GM18526 (cell line): Measurements from ENCODE around the gene NUP93.

Experiments
- POLR2A ChIP-seq: IDR thresholded peaks from 3 replicates; pipeline ENCODE4 v1.6.1; 2011; ENCODE audit not compliant: insufficient read length; ENCODE audit errors: extremely low read depth

Gene NUP93

DNA sequence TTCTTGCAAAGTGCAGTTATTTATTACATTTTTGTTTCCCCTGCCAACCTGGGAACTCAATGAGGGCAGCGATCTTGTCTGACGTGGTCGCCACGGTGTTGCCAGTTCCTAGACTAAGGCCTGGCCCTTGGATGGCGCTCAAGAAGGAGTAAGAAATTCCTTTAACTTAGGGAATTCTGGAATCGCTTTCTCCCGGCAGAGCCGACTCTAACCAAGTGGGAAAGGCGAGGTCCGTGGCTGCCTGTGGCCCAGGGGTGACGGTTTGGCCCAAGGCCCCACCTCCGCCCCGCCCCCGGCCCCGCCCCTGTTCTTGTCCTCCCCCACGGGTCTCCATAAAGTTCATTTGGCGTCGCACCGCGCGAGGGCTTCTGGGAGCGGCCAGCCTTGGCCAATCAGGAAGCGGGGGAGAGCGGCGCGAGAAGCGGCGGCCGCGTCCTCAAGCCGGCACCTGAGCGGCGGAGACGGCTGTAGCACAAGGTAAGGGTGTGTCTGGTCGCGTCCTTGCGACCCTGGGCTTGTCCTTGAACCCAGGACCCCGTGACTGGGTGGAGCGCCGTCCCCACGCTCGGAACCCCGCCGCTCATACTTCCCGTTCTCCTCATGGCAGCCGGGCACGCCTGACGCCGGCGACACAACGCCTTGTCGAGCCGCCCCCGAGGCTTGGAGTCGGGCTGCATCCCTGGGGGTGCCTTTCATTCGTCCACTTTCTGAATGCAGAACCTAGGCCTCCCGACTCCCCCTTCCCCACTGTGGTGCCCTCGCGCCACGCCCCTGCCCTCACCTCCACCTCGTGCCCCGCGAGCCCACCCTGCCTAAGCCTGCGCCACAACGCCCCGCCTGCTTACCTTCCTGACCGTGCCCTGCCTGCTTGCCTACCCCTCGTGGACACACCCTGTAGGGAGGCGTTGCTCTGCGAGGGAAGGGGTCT lies at the start of gene NUP93:
Gene NUP93, plus strand, starts transcription at position 395 of the 928 bp plus-strand sequence. CDS start 18,119 bp downstream, outside the sequence.
- TF ChIP-seq POLR2A, result peak; percentile 82

DNA sequence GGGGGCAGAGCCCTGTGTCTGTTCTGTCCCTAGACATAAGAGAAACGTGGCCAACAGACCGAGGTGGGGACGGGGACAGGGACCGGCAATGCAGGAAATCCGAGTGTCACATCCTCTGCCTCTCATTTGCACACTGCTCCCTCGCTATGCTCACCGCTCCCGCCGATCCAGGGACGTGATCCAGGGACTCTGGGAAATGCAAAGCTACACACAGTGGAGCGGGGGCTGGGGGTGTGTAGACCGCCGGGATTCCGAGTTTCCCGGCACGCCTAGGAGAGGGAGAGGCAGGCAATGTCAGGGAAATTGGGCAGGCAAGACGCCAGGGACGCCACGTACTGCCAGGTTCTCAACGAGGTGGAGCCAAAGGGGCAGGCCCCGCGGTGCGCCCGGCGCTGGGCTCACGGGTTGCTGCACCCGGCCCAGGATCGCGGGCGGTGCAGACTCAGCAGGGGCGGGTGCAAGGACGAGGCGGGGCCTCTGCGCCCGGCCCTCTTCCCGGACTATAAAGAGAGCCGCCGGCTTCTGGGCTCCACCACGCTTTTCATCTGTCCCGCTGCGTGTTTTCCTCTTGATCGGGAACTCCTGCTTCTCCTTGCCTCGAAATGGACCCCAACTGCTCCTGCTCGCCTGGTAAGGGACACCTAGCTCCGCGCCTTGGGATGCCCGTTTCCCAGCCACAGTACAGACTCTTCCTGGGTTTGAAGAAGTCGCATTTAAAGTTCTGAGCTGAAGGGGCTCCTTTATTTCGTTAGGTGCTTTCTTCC lies 47.8 kb upstream of the NUP93 start, which contains the start of gene MT1X:
Gene MT1X, plus strand, starts transcription at position 532 of the 764 bp plus-strand sequence. Its CDS starts 71 bp downstream, at position 603.
- peak; percentile 88 for TF ChIP-seq POLR2A

DNA sequence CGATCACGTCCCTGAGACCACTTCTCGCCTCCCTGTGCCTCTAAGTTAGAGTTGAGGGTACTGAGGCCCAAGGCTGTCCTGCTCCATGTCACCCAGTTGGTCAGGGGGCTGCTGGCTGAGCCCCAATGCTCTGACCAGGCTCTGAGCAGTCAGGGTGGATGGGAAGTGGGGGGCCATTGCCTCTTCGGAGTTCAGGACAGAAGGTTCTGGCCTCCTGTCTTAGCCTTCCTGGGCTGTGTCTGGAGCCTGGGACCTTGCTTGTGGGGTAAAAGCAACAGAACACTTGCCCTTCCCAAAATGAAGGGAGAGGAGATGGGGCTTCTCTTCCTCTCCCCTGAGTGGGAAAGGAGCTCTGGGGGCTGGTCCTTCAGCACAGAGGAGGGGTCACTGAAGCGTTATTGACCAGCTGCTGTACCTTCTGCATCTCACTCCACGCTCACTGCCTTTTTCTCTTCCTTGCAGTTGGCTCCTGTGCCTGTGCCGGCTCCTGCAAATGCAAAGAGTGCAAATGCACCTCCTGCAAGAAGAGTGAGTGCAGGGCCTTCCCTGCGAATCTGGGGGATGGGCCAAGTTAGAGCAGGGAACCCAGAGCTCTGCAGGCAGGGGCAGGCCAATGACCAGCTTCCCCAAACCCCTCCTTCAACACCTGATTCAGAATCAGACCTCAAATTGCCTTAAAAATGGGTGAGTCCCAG lies 47.1 kb upstream of the NUP93 start:
- no peak for TF ChIP-seq POLR2A

DNA sequence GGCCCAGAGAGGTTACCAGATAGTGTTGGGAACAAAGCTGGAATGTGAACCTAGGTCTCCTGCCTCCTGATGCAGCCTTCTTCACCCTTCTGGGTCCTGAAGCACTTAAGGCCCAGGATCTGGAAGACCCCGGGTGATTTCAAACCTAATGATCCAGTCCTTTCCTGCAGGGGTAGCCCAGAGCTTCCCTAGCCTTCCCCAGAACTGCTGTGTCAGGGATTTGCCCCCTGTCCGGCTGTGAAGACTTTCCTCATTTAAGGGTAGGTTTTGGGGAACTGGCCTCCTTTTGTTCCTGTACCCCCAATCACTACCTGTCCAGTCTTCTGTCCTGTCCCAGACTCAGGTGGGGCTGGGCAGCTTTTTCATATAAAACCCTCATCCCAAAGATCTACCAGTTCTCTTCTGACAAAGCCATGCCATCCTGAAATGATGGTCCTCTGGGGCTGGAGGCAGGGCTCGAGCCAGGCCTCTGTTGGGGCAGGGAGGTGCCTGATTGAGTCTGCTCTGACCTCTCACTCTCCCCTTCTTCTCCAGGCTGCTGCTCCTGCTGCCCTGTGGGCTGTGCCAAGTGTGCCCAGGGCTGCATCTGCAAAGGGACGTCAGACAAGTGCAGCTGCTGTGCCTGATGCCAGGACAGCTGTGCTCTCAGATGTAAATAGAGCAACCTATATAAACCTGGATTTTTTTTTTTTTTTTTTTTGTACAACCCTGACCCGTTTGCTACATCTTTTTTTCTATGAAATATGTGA lies 46.3 kb upstream of the NUP93 start:
- no peak for TF ChIP-seq POLR2A

DNA sequence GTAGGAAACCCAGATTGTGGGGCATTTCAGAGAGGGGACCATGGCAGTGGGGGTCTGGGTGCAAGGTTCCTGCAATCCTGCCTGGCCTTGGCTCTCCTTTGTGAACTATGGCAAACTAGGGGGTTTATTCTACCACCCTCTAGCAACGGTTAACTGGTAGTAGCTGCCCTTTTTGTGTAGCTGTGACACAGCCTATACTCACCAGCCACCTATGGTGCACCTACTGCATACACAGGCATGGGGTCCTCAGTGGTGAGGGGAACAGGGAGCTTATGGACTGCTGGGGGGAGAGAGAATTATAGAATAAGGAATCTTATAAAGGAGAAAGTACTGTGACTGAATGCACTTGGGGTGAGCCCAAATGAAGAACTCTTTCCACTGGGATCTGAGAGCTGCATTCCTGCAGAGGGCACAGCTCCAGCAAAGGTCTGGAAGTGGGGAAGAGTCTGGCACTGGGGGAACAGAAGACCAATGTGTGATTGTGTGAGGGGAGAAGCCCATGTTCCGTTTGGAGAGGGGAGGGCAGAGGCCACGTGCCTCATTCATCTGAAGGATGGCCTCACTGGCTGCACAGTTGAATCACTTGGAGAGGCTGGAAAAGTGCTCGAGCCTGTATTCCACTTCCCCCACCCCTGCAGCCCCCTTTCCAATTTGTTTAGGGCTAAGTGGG lies 45.5 kb upstream of the NUP93 start:
- no peak for TF ChIP-seq POLR2A

DNA sequence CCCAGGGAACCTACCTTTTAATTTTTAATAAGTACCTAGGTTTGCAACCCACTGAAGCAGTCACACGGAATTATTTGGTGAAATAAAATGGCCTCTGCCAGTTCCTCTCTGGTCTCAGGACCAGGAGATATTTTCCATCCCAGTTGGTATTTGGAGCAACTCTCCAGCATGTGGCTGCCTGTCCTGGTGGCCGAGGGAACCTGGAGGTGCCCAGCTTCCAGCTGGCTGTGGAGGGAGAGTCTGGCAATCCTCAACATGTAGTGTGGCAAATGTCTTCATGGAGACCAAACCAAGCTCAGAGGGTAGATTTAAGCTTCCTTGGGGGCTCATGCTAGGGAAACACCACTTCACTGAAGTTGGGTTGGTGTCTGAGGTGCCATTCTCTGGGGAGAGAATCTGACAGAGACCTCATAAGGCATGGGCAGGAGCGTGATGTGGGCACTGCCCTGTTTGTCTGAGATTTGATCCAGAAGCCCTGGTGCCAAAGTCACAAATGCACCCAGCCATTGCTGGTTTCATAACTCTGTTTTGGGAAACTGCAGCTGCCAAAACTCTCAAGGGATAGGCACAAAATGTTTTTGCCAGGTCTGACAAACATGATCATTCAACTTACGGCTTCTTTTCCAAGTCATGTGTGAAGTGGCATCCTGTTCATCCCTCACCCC lies 44.9 kb upstream of the NUP93 start:
- TF ChIP-seq POLR2A, result no peak

DNA sequence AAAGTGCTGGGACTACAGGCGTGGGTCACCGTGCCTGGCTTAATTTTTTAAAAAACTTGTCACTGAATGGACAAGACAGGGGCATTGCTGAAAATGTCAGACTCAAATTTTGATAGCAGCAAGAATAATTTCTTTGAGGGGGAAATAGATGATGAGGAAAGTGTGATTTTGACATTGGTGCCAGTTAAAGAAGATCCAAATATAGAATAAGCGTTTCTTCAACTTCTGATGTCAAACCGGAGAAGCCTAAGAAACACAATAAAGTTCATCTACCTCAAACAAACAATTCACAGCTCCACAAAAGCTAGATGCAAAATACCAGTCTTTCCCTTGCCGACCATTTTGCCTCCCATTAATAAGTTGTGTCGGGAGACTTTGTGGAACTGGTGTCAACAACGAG lies 43.2 kb upstream of the NUP93 start:
- TF ChIP-seq POLR2A, result no peak

DNA sequence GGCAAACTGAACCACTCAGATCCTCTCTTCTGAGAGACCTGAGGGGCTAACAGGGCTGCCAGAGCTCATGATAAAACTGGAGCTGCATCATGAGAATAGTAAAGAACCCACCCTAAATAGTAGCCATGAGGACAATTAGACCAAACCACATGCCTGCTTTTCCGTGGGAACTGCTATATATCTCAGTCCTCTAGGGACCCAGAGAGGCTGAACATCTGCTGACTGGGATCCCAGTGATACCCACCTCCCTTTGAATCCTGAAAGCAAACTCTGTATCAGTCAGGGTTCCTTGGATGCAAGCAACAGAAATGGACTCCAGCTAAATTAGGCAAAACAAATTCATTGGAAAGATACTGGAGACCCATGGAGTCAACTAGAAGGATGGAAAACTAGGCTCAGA lies 41.2 kb upstream of the NUP93 start:
- TF ChIP-seq POLR2A, result no peak

DNA sequence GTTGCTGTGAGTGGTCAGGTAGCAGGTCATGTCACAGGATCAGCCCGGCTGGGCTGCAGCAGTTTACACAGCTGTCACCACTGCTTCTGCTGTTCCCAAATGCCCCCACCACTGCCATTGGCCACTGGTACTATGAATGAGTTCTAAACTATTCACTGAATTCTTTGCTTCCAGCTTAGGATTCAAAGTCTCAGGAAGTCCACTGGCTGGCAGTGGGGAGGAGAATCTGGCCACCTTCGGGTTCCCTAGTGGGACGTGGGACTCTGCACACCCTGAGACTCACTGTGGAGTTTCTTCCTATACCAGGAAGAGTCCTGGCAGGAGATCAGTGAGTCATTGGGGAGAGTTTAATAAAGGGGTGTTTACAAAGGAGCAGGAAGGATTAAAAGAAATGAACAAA lies 40.8 kb upstream of the NUP93 start:
- no peak for TF ChIP-seq POLR2A

DNA sequence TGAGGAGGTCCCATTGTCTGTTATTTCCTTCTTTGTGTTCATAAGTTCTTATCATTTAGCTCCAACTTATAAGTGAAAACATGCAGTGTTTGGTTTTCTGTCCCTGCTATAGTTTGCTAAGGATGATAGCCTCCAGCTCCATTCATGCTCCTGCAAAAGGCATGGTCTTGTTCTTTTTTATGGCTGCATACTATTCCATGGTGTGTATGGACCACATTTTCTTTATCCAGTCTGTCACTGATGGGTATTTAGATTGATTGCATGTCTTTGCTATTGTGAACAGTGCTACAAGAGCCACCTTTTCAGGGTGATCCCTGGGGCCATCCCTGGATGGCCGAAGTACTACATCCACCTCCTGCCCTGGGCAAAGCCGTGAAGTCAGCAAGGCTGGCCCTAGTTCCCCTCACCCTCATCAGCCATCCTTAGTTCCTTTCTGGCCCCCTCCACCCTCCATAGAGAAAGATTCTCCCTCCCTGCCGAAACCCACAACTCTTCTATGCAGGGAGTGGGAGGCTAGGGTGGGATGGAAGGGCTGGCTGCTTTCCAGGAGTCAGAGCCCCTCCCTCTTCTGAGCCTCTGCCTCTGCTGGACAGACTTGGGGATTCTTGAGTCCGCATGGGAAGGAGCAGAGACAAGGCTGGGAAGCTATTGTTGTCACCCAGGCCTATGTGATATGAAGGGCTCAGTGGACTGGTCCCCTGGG lies 39.4 kb upstream of the NUP93 start:
- no peak for TF ChIP-seq POLR2A

DNA sequence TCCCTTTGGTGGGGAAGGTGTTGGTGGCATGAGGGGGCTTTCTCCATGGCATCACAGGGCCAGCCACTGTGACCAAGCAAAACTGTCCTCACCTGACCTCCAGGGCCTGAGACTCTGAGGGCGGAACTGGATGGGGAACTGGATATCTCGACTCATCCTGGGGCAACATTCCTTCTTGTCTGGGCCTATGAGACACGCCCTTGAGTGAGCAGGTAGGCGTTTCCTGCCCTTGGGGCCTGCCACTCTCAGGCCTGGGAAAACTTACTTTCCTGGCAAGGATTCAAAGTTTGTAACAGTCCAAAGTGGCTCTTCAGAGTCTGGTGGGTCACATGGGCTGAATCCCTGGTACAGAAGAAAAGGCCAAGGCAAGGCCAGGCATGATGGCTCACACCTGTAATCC lies 38.0 kb upstream of the NUP93 start:
- TF ChIP-seq POLR2A, result no peak

DNA sequence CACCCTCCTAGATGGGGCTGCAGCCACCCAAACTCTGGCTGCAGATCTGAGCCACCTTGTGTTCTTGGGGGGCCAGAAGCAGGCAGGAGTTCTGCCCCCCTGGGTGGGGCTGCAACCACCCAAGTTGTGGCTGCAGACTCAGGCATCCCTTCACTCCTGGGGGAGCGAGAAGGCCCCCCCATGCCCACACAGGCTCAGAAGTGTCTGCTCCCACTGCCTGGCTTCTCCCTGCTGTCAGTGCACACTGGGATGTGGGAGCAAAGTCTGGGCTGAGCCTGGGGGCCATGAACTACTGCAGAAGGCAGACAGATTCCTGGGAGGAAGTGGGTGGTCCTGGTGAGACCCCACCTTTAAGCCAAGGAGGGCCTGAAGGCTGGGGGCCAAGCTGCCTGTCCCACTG lies 34.7 kb upstream of the NUP93 start:
- no peak for TF ChIP-seq POLR2A
